Panc1 (cell line): Measurements from ENCODE around the gene SPRED2. TPM values are rescaled to one million over a fixed set of nuclear protein-coding genes. Genes with fewer than 3 reads are reported as not detected.

ENCODE experiments used
- ATAC-seq: fragments of 200-7000 bp; cut with Tn5 transposase; 2 replicates; pipeline ENCODE4 v1.9.1; 2020; ENCODE audit warnings: mild to moderate bottlenecking, moderate library complexity
- BruUV-seq: library from RNA; stranded (reverse); fragments of 400-500 nt; replicated peaks from 2 replicates; lab custom pipeline; 2021; lab: Mats Ljungman, UMichigan
- CTCF ChIA-PET: fragments of 300-600 bp; sonication (Branson Sonifier 250); formaldehyde crosslinking; loops from one replicate; lab custom pipeline; 2022; ENCODE audit warnings: antibody characterized with exemption; lab: Charles Lee
- POLR2A ChIA-PET: fragments of 300-600 bp; sonication (Branson Sonifier 250); formaldehyde crosslinking; loops from one replicate; lab custom pipeline; 2022; ENCODE audit warnings: antibody characterized with exemption; lab: Charles Lee
- DNase-seq: peaks from one replicate; pipeline ENCODE4 v3.0.0-alpha.2; 2010; ENCODE audit warnings: low read depth, low spot score
- H3K27ac ChIP-seq: 2 replicates; pipeline ENCODE4 v1.5.1; 2011; ENCODE audit warnings: mild to moderate bottlenecking, low read length, inconsistent platforms
- H3K27me3 ChIP-seq: fragments of 200-500 bp; sonication (Bioruptor generic); 2 replicates; pipeline ENCODE4 v1.6.0; 2014; ENCODE audit warnings: low read length, inconsistent platforms; ENCODE audit not compliant: control insufficient read depth, insufficient read depth
- H3K36me3 ChIP-seq: fragments of 200-500 bp; sonication (Bioruptor generic); 2 replicates; pipeline ENCODE4 v1.5.1; 2014; ENCODE audit warnings: inconsistent platforms, mild to moderate bottlenecking, low read length, moderate library complexity; ENCODE audit not compliant: control insufficient read depth, insufficient read depth
- H3K4me1 ChIP-seq: 2 replicates; pipeline ENCODE4 v1.5.1; 2011; ENCODE audit warnings: inconsistent platforms, mild to moderate bottlenecking, low read length, moderate library complexity; ENCODE audit not compliant: control insufficient read depth, insufficient read depth
- H3K4me3 ChIP-seq, 2 experiments: 2 replicates each; pipeline ENCODE4 v1.5.1; 2011 to 2012; ENCODE audit warnings: low read depth in 2 of 2, low read length in 2 of 2, mild to moderate bottlenecking in 2 of 2, inconsistent platforms in 1 of 2, moderate library complexity in 1 of 2
- H3K9me3 ChIP-seq: fragments of 200-500 bp; sonication (Bioruptor generic); 2 replicates; pipeline ENCODE4 v1.5.1; 2014; ENCODE audit warnings: low read depth, mild to moderate bottlenecking, inconsistent platforms, low read length, moderate library complexity; ENCODE audit not compliant: control insufficient read depth, insufficient read depth
- POLR2AphosphoS5 ChIP-seq: IDR thresholded peaks from 2 replicates; pipeline ENCODE4 v1.6.1; 2012; ENCODE audit warnings: mild to moderate bottlenecking, low read depth, low read length, moderate library complexity
- SIN3A ChIP-seq: IDR thresholded peaks from 2 replicates; pipeline ENCODE4 v1.6.1; 2012; ENCODE audit warnings: low read depth, mild to moderate bottlenecking, low read length, moderate library complexity, borderline replicate concordance; ENCODE audit not compliant: insufficient read depth
- TCF7L2 ChIP-seq: IDR thresholded peaks from 2 replicates; pipeline ENCODE4 v1.6.1; 2011; ENCODE audit warnings: mild to moderate bottlenecking, low read depth, low read length, inconsistent platforms
- in situ Hi-C: cut with HindIII; loops from 2 replicates; pipeline ENCODE4 v1.10.0; 2016; ENCODE audit warnings: low sequenced_read_pairs, low pct_unique_long_range_greater_than_20kb
- intact Hi-C: fragments of 100-400 bp; cut with micrococcal nuclease; formaldehyde crosslinking; loops from one replicate; pipeline ENCODE4 v1.10.0; 2022; ENCODE audit not compliant: unreplicated experiment
- total RNA-seq: library from RNA; stranded (reverse); gene quantifications from one replicate; pipeline ENCODE4 v1.2.1, GENCODE V29; 2021; ENCODE audit not compliant: unreplicated experiment
- TF ChIP-seq, protein P1 (sequence below), 2 experiments: IDR thresholded peaks; 2 replicates each; pipeline ENCODE4 v1.6.1; 2011 to 2012; ENCODE audit warnings: low read depth in 2 of 2, control low read depth in 1 of 2, low read length in 1 of 2, mild to moderate bottlenecking in 1 of 2, moderate library complexity in 1 of 2; ENCODE audit not compliant: insufficient read depth in 1 of 2
- TF ChIP-seq, protein P2 (sequence below): fragments of 450-650 bp; IDR thresholded peaks from 2 replicates; pipeline ENCODE4 v1.5.1; 2017; ENCODE audit warnings: mild to moderate bottlenecking

The SPRED2 gene
- total RNA-seq, 1 experiment from 2014 or later = 60.1 TPM

DNA sequence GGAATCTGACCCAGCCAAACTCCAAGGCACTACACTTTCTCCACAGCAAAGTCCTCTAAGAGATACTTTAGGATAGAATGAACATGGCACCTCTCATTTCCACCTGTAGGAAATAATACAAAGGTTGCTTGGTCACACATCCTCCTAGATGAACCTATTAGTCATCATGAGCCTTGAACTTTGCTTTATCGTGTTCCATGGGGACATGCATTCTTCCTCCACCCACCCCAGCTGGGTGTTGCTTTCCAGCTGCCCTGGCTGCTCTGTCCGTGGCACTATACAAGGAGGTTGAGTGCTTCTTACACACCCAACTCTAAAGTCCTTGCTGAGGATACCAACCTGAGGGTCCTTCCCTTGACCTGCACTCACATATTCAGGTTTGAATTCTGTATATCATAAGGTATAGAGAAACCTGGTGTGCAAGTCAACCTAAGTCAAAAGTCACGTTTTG lies 52.7 kb downstream of the SPRED2 start:
- no TSS peak for BruUV-seq
- POLR2A ChIA-PET = interaction anchor here (0.6 kb wide), 1 partner anchor 20 kb away, joined by 3 read pairs; no protein-coding TSS in a partner anchor
- intact Hi-C loops (no loop called here), in situ Hi-C loops (no loop called here)
- Histone ChIP-seq H3K27me3 (no peaks in the 10 kb centered on the region), H3K9me3 (no peaks in the 10 kb centered on the region), H3K4me3 (no peak overlapping the region), H3K4me1 (peaks cover 80% of the 10 kb centered on the region), H3K27ac (peak overlapping the region; percentile 71), H3K36me3 (no peaks in the 10 kb centered on the region; the same call in 1 of the 2 replicates)
- TF ChIP-seq, protein P1, sequence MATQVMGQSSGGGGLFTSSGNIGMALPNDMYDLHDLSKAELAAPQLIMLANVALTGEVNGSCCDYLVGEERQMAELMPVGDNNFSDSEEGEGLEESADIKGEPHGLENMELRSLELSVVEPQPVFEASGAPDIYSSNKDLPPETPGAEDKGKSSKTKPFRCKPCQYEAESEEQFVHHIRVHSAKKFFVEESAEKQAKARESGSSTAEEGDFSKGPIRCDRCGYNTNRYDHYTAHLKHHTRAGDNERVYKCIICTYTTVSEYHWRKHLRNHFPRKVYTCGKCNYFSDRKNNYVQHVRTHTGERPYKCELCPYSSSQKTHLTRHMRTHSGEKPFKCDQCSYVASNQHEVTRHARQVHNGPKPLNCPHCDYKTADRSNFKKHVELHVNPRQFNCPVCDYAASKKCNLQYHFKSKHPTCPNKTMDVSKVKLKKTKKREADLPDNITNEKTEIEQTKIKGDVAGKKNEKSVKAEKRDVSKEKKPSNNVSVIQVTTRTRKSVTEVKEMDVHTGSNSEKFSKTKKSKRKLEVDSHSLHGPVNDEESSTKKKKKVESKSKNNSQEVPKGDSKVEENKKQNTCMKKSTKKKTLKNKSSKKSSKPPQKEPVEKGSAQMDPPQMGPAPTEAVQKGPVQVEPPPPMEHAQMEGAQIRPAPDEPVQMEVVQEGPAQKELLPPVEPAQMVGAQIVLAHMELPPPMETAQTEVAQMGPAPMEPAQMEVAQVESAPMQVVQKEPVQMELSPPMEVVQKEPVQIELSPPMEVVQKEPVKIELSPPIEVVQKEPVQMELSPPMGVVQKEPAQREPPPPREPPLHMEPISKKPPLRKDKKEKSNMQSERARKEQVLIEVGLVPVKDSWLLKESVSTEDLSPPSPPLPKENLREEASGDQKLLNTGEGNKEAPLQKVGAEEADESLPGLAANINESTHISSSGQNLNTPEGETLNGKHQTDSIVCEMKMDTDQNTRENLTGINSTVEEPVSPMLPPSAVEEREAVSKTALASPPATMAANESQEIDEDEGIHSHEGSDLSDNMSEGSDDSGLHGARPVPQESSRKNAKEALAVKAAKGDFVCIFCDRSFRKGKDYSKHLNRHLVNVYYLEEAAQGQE (IDR thresholded peaks at IDR 0.05; ENCODE audit: insufficient read depth in 1 of 2, low read depth in 2 of 2, low read length in 1 of 2) = no peak
- no peak for TF ChIP-seq TCF7L2
- no peak for TF ChIP-seq POLR2AphosphoS5
- TF ChIP-seq, protein P2, sequence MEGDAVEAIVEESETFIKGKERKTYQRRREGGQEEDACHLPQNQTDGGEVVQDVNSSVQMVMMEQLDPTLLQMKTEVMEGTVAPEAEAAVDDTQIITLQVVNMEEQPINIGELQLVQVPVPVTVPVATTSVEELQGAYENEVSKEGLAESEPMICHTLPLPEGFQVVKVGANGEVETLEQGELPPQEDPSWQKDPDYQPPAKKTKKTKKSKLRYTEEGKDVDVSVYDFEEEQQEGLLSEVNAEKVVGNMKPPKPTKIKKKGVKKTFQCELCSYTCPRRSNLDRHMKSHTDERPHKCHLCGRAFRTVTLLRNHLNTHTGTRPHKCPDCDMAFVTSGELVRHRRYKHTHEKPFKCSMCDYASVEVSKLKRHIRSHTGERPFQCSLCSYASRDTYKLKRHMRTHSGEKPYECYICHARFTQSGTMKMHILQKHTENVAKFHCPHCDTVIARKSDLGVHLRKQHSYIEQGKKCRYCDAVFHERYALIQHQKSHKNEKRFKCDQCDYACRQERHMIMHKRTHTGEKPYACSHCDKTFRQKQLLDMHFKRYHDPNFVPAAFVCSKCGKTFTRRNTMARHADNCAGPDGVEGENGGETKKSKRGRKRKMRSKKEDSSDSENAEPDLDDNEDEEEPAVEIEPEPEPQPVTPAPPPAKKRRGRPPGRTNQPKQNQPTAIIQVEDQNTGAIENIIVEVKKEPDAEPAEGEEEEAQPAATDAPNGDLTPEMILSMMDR = no peak
- no peak for TF ChIP-seq SIN3A
- no peak for DNase-seq
- CTCF ChIA-PET = no interaction called here
- ATAC-seq = no peak

DNA sequence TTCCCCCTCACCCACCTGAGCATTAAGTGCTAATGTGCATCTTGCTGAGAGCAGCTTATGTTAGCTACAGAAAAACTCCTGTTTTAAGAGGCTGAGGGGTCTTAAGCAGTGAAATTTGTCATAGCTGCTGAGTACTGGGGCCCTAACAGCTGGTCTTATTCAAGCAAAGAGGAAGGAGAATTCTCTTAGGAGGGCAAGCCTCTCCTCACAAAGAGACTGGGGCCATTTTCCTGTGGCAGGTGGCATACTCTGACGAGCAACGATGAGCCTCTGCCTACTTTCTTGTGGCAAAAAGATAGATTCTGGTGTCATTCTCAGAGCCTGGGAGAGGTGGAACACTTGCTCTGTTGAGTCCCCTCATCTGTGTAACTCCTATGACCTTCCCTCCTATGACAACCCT lies 53.2 kb downstream of the SPRED2 start:
- no peaks in the 10 kb centered on the region for H3K27me3 ChIP-seq
- no peaks in the 10 kb centered on the region; the same call in 1 of the 2 replicates for H3K36me3 ChIP-seq
- peak overlapping the region; percentile 71 for H3K27ac ChIP-seq
- no peaks in the 10 kb centered on the region for H3K9me3 ChIP-seq
- H3K4me1 ChIP-seq = peaks cover 81% of the 10 kb centered on the region
- ChIA-PET CTCF (interaction anchor here (1.1 kb wide), 1 partner anchor 18 kb away, joined by 6 read pairs; no protein-coding TSS in a partner anchor), POLR2A (no interaction called here)
- no peak overlapping the region for H3K4me3 ChIP-seq
- BruUV-seq = no TSS peak
- TF ChIP-seq, protein P1 (IDR thresholded peaks at IDR 0.05; ENCODE audit: insufficient read depth in 1 of 2, low read depth in 2 of 2, low read length in 1 of 2) = no peak
- TF ChIP-seq TCF7L2 (no peak), SIN3A (no peak), POLR2AphosphoS5 (no peak)
- TF ChIP-seq, protein P2 = no peak
- no peak for DNase-seq
- in situ Hi-C loops = no loop called here
- intact Hi-C loops = no loop called here
- ATAC-seq = no peak
